Measurements from ENCODE around the gene DHRS7B.

GRCh38 chr17:21085707-21086106 lies 41.1 kb upstream of the DHRS7B start:
- TF ChIP-seq POLR2A (IDR thresholded peaks at IDR 0.05), result no peak
- no peak for TF ChIP-seq CTCF (IDR thresholded peaks at IDR 0.05)

Data from right lobe of liver (tissue), 4 donors.